GM19372 (cell line): ENCODE data around the gene PDE6B.

Experiments used
- ATAC-seq: cut with Tn5 transposase; IDR thresholded peaks from one replicate; pipeline ENCODE4 v1.9.1; 2021; ENCODE audit warnings: mild to moderate bottlenecking, low read depth, moderate library complexity; ENCODE audit not compliant: unreplicated experiment

Gene PDE6B

GRCh38 chr4:621296-622070, 3.9 kb upstream of the PDE6B start:
- ATAC-seq = no peak

- no peak for ATAC-seq
Measured at GRCh38 chr4:622071-622995, 3.0 kb upstream of the PDE6B start.

- no peak for ATAC-seq
Measured at GRCh38 chr4:622996-623913, 2.1 kb upstream of the PDE6B start.

- no peak for ATAC-seq
Measured at GRCh38 chr4:623914-624566, 1.3 kb upstream of the PDE6B start.

GRCh38 chr4:625631-626161, 323 bp downstream of the PDE6B start:
- ATAC-seq = no peak

- ATAC-seq = no peak
Measured at GRCh38 chr4:626201-627091, 1.1 kb downstream of the PDE6B start.

GRCh38 chr4:627347-628125, 2.2 kb downstream of the PDE6B start:
- no peak for ATAC-seq

GRCh38 chr4:628311-628741, 3.0 kb downstream of the PDE6B start:
- ATAC-seq = no peak

- ATAC-seq = no peak
Measured at GRCh38 chr4:628821-629635, 3.7 kb downstream of the PDE6B start.

GRCh38 chr4:629636-629914, 4.2 kb downstream of the PDE6B start:
- ATAC-seq = no peak

- ATAC-seq = no peak
Measured at GRCh38 chr4:629915-630641, 4.7 kb downstream of the PDE6B start.

- ATAC-seq = no peak
Measured at GRCh38 chr4:630656-631055, 5.3 kb downstream of the PDE6B start.

GRCh38 chr4:632196-632790, 6.9 kb downstream of the PDE6B start:
- no peak for ATAC-seq

GRCh38 chr4:632926-633325, 7.6 kb downstream of the PDE6B start:
- ATAC-seq = no peak

GRCh38 chr4:633406-633805, 8.0 kb downstream of the PDE6B start:
- ATAC-seq = no peak

- ATAC-seq = no peak
Measured at GRCh38 chr4:633976-634598, 8.7 kb downstream of the PDE6B start.
